Mononuclear cell (primary cell): ENCODE data around the gene FOXA2. TPM values are rescaled to one million over a fixed set of nuclear protein-coding genes. Genes with fewer than 3 reads are reported as not detected.
"Not testable (repeated sequence)": the region's sequence is repeated elsewhere in the genome, so short reads cannot be mapped to it uniquely, and the experiment has no call there.

Source experiments
- H3K27me3 ChIP-seq: 2 replicates; pipeline ENCODE4 v1.6.0; 2011; ENCODE audit warnings: low read length, control low read depth; ENCODE audit not compliant: insufficient read depth
- H3K4me1 ChIP-seq: 2 replicates; pipeline ENCODE4 v1.5.1; 2011; ENCODE audit warnings: mild to moderate bottlenecking, low read length, control low read depth; ENCODE audit not compliant: insufficient read depth
- H3K4me3 ChIP-seq: 2 replicates; pipeline ENCODE4 v1.5.1; 2011; ENCODE audit warnings: mild to moderate bottlenecking, low read length, moderate library complexity
- H3K9me3 ChIP-seq: 2 replicates; pipeline ENCODE4 v1.5.1; 2011; ENCODE audit warnings: low read depth, mild to moderate bottlenecking, control low read depth, low read length
- total RNA-seq: library from RNA; depleted of rRNA; stranded (reverse); fragments of >200 nt; gene quantifications from one replicate; pipeline ENCODE4 v1.2.3, GENCODE V29; 2012

FOXA2 gene
- total RNA-seq, 1 donor, result not detected

DNA sequence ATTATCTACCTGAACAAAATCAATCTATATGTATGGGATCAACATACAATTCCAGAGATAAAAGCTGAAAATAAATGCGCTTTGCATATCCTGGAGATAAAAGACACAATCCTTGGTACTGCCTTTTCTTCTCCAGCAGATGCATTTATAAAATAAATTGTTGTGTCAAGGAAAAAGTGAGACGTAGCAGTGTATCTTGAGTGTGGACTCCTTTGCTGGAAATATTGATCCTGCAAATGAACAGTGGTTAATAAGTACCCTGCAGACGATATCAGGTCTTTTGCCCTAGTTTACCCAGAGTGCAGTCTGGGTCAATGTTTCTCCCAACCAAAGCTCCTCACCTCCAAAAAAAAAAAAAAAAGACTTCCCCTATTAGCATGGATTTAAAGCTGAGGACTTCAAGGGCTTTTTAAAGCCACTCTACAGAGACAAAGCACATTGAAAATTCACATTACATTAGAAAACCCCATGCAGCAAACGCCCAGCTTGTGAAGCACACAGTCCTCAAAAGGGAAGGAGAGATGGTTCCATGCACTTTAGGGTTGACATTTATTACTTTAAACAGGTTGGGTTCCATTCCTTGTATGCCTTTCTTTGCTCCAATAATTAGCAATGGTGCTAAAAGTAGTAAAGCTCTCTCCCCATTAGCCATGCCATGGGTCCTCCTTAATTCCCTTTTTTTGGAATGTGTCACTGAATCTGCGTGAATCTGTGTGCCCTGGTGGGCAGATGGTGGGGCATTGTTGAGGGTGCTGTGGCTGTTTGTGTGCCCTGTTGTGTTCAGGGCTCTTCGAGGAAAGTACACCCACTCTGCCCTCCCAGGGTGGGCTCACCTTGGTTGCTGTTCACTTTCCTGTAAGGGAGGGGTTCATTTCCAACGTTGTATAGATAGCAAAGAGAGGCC is 21.1 kb downstream of the FOXA2 start:
- Histone ChIP-seq H3K9me3 (no peaks in the 10 kb centered on the region), H3K4me3 (no peak overlapping the region), H3K27me3 (peaks cover 95% of the 10 kb centered on the region), H3K4me1 (no peaks in the 10 kb centered on the region)

DNA sequence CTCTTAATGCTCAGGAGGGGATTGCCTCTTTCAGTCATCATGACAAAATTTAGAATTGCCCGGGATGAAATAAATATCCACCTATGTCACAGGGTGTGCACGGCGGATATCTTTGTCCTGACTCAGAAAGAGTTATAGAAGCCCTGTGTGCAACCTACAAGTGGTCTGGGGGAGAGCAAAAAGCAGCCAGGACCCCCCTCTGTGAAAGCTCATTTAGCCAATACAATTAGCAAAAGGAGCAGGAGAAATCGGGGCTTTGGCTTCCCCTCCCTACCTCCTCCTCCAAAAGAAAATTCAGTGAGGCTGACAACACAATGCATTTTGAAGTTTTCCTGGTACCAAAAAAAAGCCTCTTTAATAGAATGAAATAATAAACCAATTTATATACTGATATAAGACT is 21.8 kb downstream of the FOXA2 start:
- Histone ChIP-seq H3K4me1 (no peaks in the 10 kb centered on the region), H3K4me3 (no peak overlapping the region), H3K27me3 (peaks cover 91% of the 10 kb centered on the region), H3K9me3 (no peaks in the 10 kb centered on the region)

DNA sequence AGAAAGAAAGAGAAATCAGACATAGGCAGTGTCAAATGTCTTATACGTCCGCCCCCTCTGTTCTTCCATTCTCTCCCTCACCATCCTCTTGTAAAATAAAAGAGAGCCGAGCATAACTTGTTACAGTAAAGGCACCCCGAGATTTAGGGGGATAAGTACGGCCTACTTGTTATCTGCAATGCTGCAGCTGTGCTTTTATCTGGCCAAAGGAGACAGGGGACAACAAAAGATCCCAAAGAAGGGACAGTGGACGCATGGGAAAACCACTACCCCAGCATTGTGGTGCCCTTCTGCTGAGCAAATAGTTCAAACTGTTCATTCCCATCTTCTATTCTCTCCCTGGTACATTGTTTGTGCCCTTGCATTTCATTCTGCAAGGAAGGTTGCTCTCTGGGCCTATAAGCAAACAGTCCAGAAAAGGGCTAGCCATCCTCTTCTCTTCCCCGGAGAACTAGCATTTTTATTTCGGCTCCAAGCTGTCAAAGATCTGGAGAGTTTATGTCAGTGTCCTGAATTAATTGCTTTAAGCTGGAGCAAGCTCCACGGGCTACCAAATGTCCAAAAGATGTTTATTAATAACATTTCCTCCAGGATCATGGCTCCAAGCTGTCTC is 22.3 kb downstream of the FOXA2 start:
- Histone ChIP-seq H3K27me3 (peaks cover 85% of the 10 kb centered on the region), H3K4me1 (no peaks in the 10 kb centered on the region), H3K4me3 (no peak overlapping the region), H3K9me3 (no peaks in the 10 kb centered on the region)

DNA sequence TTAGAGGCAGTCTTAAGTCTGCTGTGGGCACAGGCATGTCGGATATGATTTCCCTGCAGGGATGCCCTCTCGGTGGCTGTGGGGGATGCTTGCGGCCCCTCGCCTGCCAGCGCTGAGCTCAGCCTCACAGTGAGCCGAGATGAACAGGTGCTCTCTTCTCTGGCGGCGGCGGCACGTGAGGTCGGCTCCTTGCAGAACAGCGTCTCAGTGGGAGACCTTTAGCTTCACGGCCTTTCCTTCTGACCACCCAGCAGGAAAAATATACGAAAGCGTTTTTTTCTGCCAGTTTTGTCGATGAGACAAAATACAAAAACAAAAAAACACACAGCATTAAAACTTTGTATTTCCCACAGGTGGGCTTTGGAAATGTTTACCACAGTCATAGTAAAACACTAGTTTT is 23.6 kb downstream of the FOXA2 start:
- Histone ChIP-seq H3K27me3 (peaks cover 73% of the 10 kb centered on the region), H3K9me3 (no peaks in the 10 kb centered on the region), H3K4me3 (no peak overlapping the region), H3K4me1 (no peaks in the 10 kb centered on the region)

DNA sequence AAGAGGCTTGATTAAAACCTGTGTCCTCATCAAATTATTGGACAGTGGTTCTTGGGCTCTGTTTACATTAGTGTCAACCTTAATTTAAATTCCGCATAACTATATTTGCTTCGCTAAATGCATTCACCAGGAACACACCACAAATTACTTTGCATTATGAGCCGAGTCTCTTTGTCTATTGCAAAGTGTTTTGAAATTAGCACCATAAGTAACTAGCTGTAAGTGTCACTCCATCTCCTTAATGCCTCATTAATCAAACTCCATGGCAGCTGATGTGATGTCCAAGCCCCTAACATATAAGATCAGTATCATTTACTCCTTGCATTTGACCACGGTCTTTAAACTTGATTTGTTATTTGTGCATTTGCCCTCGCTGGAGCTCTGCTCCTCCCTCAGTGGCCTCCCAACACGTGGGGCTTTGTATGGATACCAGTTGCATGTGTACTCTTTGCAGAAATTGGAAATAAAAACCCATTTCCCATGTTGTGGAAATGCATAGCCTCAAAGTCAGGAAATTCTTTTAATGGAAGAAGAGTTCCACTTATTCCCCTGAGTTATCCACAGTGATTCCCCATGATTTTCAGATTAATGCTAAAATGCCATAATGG is 24.6 kb downstream of the FOXA2 start:
- no peaks in the 10 kb centered on the region for H3K4me1 ChIP-seq
- peaks cover 62% of the 10 kb centered on the region for H3K27me3 ChIP-seq
- no peak overlapping the region for H3K4me3 ChIP-seq
- H3K9me3 ChIP-seq, result no peaks in the 10 kb centered on the region

GRCh38 chr20:22557403-22558276 is 26.7 kb downstream of the FOXA2 start:
- Histone ChIP-seq H3K4me1 (no peaks in the 10 kb centered on the region), H3K27me3 (peaks cover 42% of the 10 kb centered on the region), H3K4me3 (no peak overlapping the region), H3K9me3 (no peaks in the 10 kb centered on the region)

DNA sequence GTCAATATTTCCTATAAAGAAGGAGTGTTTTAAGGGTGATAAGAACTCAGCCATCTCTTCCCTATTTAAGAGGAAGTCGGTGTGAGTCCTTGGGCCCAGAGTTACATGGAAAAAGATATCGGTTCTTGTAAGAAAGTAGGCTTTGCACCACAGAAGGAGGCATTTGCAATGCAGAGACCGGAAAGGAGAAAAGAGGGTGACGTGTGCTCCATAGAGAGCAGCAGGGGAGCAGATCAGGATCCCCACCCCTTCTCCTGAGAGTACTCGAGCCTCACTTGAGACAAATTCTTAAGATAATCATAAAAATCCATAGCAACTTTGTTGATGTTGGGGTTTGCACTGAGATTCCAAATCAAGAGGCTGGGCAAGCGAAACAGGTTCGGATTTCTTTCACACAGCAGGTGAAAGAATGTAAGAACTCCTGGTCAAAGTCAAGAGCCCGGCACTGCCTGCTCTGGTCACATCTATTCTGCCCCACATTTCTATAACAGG is 27.8 kb downstream of the FOXA2 start:
- H3K27me3 ChIP-seq, result peaks cover 32% of the 10 kb centered on the region
- H3K9me3 ChIP-seq, result no peaks in the 10 kb centered on the region
- no peaks in the 10 kb centered on the region for H3K4me1 ChIP-seq
- no peak overlapping the region for H3K4me3 ChIP-seq

- no peak overlapping the region for H3K4me3 ChIP-seq
- H3K4me1 ChIP-seq, result no peaks in the 10 kb centered on the region
- peaks cover 26% of the 10 kb centered on the region for H3K27me3 ChIP-seq
- no peaks in the 10 kb centered on the region for H3K9me3 ChIP-seq
Measured at GRCh38 chr20:22555791-22556564, 28.4 kb downstream of the FOXA2 start.

DNA sequence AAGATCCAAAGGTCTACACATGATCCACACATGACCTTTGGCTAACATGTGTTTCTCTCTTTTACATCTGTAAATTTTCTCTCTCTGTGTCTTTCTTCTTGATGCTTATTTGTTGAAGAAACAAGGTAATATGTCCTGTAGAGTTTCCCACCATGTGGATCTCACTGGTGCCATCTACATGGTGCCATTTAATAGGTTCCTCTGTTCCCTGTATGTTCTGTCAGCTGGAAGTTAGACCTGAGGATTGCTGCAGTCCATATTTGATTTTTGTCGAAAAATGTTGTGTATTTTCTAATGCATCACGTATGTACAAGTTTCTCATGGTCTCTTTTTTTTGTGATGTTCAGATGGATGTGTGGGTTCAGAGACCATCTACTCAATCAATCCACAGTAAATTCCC is 30.0 kb downstream of the FOXA2 start:
- H3K4me1 ChIP-seq, result no peaks in the 10 kb centered on the region
- H3K9me3 ChIP-seq, result no peaks in the 10 kb centered on the region
- H3K27me3 ChIP-seq, result peaks cover 10% of the 10 kb centered on the region
- no peak overlapping the region for H3K4me3 ChIP-seq

GRCh38 chr20:22550514-22550913 is 33.9 kb downstream of the FOXA2 start:
- H3K27me3 ChIP-seq, H3K4me1 ChIP-seq, H3K4me3 ChIP-seq, H3K9me3 ChIP-seq: not testable (repeated sequence)

DNA sequence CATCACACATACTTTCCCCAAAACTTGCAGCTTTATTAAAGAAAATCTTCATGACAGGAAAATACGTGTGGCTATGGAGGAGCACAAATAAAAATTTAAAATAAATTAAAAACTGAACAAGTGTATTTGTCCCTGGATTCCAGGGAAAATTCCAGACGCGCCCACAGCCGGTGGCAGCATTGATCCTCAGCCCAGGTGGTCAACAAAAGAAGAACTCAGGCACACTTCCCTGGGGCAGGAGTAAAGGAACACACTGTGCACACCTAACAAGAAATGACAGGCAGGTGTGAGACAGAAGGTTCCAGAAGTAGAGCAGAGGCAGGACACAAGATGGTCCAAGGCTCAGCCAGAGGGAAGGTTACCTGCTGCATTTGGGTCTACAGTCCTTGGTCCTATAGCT is 36.3 kb downstream of the FOXA2 start:
- Histone ChIP-seq H3K9me3 (no peaks in the 10 kb centered on the region), H3K4me1 (no peaks in the 10 kb centered on the region), H3K4me3 (no peak overlapping the region), H3K27me3 (no peaks in the 10 kb centered on the region)

DNA sequence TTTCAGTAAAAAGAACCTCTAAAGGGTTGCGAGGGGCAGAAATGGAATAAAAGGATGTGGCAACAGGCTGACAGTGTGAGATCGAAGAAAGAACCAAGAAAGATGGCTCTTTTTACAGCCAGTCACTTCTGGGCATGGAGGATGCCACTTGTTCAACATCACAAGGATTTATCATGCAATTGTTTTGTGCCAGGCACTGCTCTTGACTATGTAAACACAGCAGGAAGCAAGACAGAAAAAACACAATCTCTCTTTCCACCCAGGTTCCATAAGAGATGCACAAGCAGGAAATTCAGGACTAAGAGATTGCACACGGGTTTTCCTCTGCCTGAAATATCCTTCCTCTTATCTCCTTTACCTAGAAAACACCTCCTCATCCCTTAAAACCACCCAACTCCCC is 38.0 kb downstream of the FOXA2 start:
- H3K4me1 ChIP-seq, result no peaks in the 10 kb centered on the region
- H3K27me3 ChIP-seq, result no peaks in the 10 kb centered on the region
- no peaks in the 10 kb centered on the region for H3K9me3 ChIP-seq
- H3K4me3 ChIP-seq, result no peak overlapping the region

DNA sequence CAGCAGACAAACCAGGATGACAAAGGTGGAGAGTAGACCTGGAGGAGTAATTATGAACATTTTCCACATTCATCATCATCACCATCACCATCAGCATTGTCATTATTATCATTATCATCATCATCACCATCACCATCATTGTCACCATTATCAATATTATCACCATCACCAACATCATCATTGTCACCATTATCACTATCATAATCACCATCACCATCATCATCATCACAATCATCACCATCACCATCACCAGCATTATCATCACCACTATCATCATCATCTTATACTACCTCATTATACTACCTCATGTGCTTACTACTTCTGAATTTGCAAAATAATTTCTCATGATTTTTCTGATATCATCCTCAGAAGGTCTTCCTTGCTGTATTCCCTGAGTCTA is 39.3 kb downstream of the FOXA2 start:
- Histone ChIP-seq H3K9me3 (no peaks in the 10 kb centered on the region), H3K4me3 (no peak overlapping the region), H3K27me3 (no peaks in the 10 kb centered on the region), H3K4me1 (no peaks in the 10 kb centered on the region)

- no peaks in the 10 kb centered on the region for H3K27me3 ChIP-seq
Measured at GRCh38 chr20:22544462-22544861, 39.9 kb downstream of the FOXA2 start.

More at GRCh38 chr20:22544462-22544861, 39.9 kb downstream of the FOXA2 start:
- Histone ChIP-seq H3K9me3 (no peaks in the 10 kb centered on the region), H3K4me1 (no peaks in the 10 kb centered on the region), H3K4me3 (no peak overlapping the region)
